Prostate gland (tissue), 2 donors: Measurements from ENCODE around the gene DUSP15.

Experiments
- POLR2A ChIP-seq: fragments of 450-650 bp; IDR thresholded peaks from one replicate; pipeline ENCODE4 v1.6.1; 2016; ENCODE audit warnings: antibody characterized with exemption, mild to moderate bottlenecking
- POLR2AphosphoS5 ChIP-seq: sonication (generic); formaldehyde crosslinking; IDR thresholded peaks from one replicate; pipeline ENCODE4 v1.6.1; 2017; ENCODE audit warnings: antibody characterized with exemption
- TF ChIP-seq, protein P1 (sequence below), 4 experiments: fragments of 200-600 bp in 2 of 4; fragments of 450-650 bp in 2 of 4; sonication (generic) in 2 of 4; IDR thresholded peaks; 1 replicate in 3 of 4; 2 replicates in 1 of 4; pipeline ENCODE4 v1.5.1; 2016 to 2019; ENCODE audit warnings: antibody characterized with exemption in 4 of 4, mild to moderate bottlenecking in 2 of 4, moderate library complexity in 2 of 4

DNA sequence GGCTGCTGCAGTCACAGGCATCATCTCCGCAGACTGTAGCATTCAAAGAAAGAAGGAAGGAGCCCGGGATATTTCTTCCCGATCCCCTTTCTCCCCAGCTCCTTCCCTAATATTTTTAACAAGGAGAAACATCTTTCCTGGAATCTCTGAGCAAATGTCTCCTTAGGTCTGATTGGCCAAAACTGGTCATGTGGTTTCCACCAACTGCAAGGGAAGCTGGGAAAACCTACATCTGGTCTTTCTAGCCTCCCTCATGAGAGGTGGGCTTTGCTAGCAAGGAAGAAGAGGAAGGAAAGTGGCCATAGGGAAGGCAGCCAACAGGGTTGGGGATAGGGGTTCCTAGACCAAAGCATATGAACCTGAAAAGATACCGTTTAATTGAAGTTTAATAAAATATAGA lies 46.4 kb upstream of the DUSP15 start:
- TF ChIP-seq, protein P1, sequence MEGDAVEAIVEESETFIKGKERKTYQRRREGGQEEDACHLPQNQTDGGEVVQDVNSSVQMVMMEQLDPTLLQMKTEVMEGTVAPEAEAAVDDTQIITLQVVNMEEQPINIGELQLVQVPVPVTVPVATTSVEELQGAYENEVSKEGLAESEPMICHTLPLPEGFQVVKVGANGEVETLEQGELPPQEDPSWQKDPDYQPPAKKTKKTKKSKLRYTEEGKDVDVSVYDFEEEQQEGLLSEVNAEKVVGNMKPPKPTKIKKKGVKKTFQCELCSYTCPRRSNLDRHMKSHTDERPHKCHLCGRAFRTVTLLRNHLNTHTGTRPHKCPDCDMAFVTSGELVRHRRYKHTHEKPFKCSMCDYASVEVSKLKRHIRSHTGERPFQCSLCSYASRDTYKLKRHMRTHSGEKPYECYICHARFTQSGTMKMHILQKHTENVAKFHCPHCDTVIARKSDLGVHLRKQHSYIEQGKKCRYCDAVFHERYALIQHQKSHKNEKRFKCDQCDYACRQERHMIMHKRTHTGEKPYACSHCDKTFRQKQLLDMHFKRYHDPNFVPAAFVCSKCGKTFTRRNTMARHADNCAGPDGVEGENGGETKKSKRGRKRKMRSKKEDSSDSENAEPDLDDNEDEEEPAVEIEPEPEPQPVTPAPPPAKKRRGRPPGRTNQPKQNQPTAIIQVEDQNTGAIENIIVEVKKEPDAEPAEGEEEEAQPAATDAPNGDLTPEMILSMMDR (IDR thresholded peaks at IDR 0.05): no peak
- TF ChIP-seq POLR2A (no peak), POLR2AphosphoS5 (no peak)
